ENCODE results near the gene KRT6A.

GRCh38 chr12:52529417-52529816 lies 36.4 kb upstream of the KRT6A start:
- no peak for TF ChIP-seq TAF1 (IDR thresholded peaks at IDR 0.05; ENCODE audit: borderline replicate concordance, insufficient read depth, low read length)
- no peak for TF ChIP-seq POLR2AphosphoS5 (IDR thresholded peaks at IDR 0.05; ENCODE audit: low read depth, low read length)
- no peak for TF ChIP-seq REST (IDR thresholded peaks at IDR 0.05; ENCODE audit: insufficient read depth in 1 of 2, low read depth in 2 of 2, low read length in 2 of 2)
